ENCODE data around the gene UNC5A. TPM values are rescaled to one million over a fixed set of nuclear protein-coding genes. Genes with fewer than 3 reads are reported as not detected.
A peak's percentile ranks its signal among the peaks of the same experiment; 100 is the strongest.

UNC5A gene
- total and polyA plus RNA-seq, 4 donors, result 3.1 to 18.2 (median 10.2) TPM

DNA sequence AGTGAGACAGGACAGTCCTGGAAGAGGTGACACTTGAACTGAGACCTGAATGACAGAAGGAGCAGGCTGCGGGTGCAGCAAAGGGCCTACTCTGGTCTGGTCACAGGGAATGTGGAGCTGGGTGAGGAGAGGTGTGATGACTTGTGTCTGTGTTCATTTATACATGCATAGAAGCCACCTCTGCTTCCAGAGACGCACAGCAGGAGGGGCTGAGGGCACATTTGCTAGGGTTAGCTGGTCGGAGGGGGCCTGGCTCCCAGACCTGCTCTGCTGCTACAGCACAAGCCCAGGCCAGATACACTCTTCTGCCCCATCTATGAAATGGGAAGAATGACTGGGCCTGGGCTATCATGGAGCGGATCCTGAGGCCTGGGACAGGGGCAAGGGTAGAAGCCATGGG, 15.6 kb downstream of the UNC5A start:
- H3K27me3 ChIP-seq (ENCODE audit: control insufficient read depth, insufficient read depth, low read length), result no peaks in the 10 kb centered on the region
- H3K27ac ChIP-seq (ENCODE audit: low read depth, low read length), result no peak overlapping the region
- 79% methylated on average over 4 of the region's 4 CpGs for WGBS (ENCODE audit: insufficient coverage)

GRCh38 chr5:176827736-176828414, 17.5 kb downstream of the UNC5A start:
- Histone ChIP-seq H3K4me1 (ENCODE audit: control insufficient read depth, insufficient read depth, low read length) (peaks cover 13% of the 10 kb centered on the region), H3K4me3 (ENCODE audit: low read depth, low read length) (no peak overlapping the region), H3K27ac (ENCODE audit: low read depth, low read length) (no peak overlapping the region), H3K9me3 (ENCODE audit: control insufficient read depth, insufficient read depth, low read length) (no peaks in the 10 kb centered on the region), H3K36me3 (ENCODE audit: control insufficient read depth, insufficient read depth, low read length) (peaks cover 2% of the 10 kb centered on the region), H3K27me3 (ENCODE audit: control insufficient read depth, insufficient read depth, low read length) (no peaks in the 10 kb centered on the region)
- DNase-seq (ENCODE audit: low read depth in 4 of 6, low spot score in 6 of 6), result no peak
- WGBS (ENCODE audit: insufficient coverage), result 67% methylated on average over 4 of the region's 14 CpGs

More for the DNA sequence above, 15.6 kb downstream of the UNC5A start:
- Histone ChIP-seq H3K36me3 (ENCODE audit: control insufficient read depth, insufficient read depth, low read length) (peaks cover 2% of the 10 kb centered on the region), H3K4me3 (ENCODE audit: low read depth, low read length) (no peak overlapping the region), H3K9me3 (ENCODE audit: control insufficient read depth, insufficient read depth, low read length) (no peaks in the 10 kb centered on the region), H3K4me1 (ENCODE audit: control insufficient read depth, insufficient read depth, low read length) (peaks cover 12% of the 10 kb centered on the region)
- DNase-seq (ENCODE audit: low read depth in 4 of 6, low spot score in 6 of 6), result no peak

GRCh38 chr5:176829320-176829719, 19.0 kb downstream of the UNC5A start:
- WGBS (ENCODE audit: insufficient coverage), result 92% methylated on average over 1 of the region's 2 CpGs
- Histone ChIP-seq H3K4me1 (ENCODE audit: control insufficient read depth, insufficient read depth, low read length) (peaks cover 11% of the 10 kb centered on the region), H3K27ac (ENCODE audit: low read depth, low read length) (no peak overlapping the region), H3K9me3 (ENCODE audit: control insufficient read depth, insufficient read depth, low read length) (no peaks in the 10 kb centered on the region), H3K4me3 (ENCODE audit: low read depth, low read length) (no peak overlapping the region), H3K27me3 (ENCODE audit: control insufficient read depth, insufficient read depth, low read length) (no peaks in the 10 kb centered on the region), H3K36me3 (ENCODE audit: control insufficient read depth, insufficient read depth, low read length) (no peaks in the 10 kb centered on the region)
- no peak for DNase-seq (ENCODE audit: low read depth in 4 of 6, low spot score in 6 of 6)

DNA sequence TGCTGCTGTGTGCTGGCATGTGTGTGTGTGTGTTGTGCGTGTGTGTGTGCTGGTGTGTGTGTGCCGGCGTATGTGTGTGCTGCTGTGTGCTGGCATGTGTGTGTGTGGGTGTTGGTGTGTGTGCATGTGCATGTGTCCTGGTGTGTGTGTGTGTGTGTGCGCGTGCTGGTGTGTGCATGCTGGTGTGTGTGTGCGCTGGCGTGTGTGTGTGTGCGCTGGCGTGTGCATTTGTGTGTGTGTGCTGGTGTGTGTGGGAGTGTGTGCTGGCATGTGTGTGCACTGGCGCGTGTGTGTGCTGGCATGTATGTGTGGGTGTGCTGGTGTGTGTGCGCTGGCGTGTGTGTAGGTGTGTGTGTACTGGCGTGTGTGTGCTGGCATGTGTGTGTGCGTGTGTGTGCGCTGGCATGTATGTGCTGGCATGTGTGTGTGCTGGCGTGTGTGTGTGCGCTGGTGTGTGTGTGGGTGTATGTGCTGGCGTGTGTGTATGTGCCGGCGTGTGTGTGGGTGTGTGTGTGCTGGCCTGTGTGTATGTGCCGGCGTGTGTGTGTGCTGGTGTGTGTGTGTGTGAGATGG, 20.1 kb downstream of the UNC5A start:
- Histone ChIP-seq H3K27me3 (ENCODE audit: control insufficient read depth, insufficient read depth, low read length) (no peaks in the 10 kb centered on the region), H3K36me3 (ENCODE audit: control insufficient read depth, insufficient read depth, low read length) (no peaks in the 10 kb centered on the region), H3K27ac (ENCODE audit: low read depth, low read length) (no peak overlapping the region), H3K4me3 (ENCODE audit: low read depth, low read length) (no peak overlapping the region), H3K4me1 (ENCODE audit: control insufficient read depth, insufficient read depth, low read length) (peaks cover 23% of the 10 kb centered on the region), H3K9me3 (ENCODE audit: control insufficient read depth, insufficient read depth, low read length) (no peaks in the 10 kb centered on the region)
- 90% methylated on average over 19 of the region's 23 CpGs for WGBS (ENCODE audit: insufficient coverage)
- DNase-seq (ENCODE audit: low read depth in 4 of 6, low spot score in 6 of 6), result no peak

- Histone ChIP-seq H3K27ac (ENCODE audit: low read depth, low read length) (no peak overlapping the region), H3K36me3 (ENCODE audit: control insufficient read depth, insufficient read depth, low read length) (no peaks in the 10 kb centered on the region), H3K4me3 (ENCODE audit: low read depth, low read length) (no peak overlapping the region), H3K27me3 (ENCODE audit: control insufficient read depth, insufficient read depth, low read length) (no peaks in the 10 kb centered on the region), H3K4me1 (ENCODE audit: control insufficient read depth, insufficient read depth, low read length) (peaks cover 24% of the 10 kb centered on the region), H3K9me3 (ENCODE audit: control insufficient read depth, insufficient read depth, low read length) (no peaks in the 10 kb centered on the region)
- 48% methylated on average over 4 of the region's 9 CpGs for WGBS (ENCODE audit: insufficient coverage)
- DNase-seq (ENCODE audit: low read depth in 4 of 6, low spot score in 6 of 6), result peak in 1 of 6 donors; percentile 78
These were observed 20.6 kb downstream of the UNC5A start for GRCh38 chr5:176830995-176831423.

- no peaks in the 10 kb centered on the region for H3K36me3 ChIP-seq (ENCODE audit: control insufficient read depth, insufficient read depth, low read length)
- no peaks in the 10 kb centered on the region for H3K27me3 ChIP-seq (ENCODE audit: control insufficient read depth, insufficient read depth, low read length)
- H3K4me1 ChIP-seq (ENCODE audit: control insufficient read depth, insufficient read depth, low read length), result peaks cover 28% of the 10 kb centered on the region
- WGBS (ENCODE audit: insufficient coverage), result 70% methylated on average over 8 of the region's 8 CpGs
- H3K27ac ChIP-seq (ENCODE audit: low read depth, low read length), result no peak overlapping the region
- DNase-seq (ENCODE audit: low read depth in 4 of 6, low spot score in 6 of 6), result no peak
- H3K4me3 ChIP-seq (ENCODE audit: low read depth, low read length), result no peak overlapping the region
- no peaks in the 10 kb centered on the region for H3K9me3 ChIP-seq (ENCODE audit: control insufficient read depth, insufficient read depth, low read length)
These were observed 21.1 kb downstream of the UNC5A start for GRCh38 chr5:176831425-176831824.

GRCh38 chr5:176832162-176832561, 21.8 kb downstream of the UNC5A start:
- Histone ChIP-seq H3K4me1 (ENCODE audit: control insufficient read depth, insufficient read depth, low read length) (peaks cover 34% of the 10 kb centered on the region), H3K36me3 (ENCODE audit: control insufficient read depth, insufficient read depth, low read length) (no peaks in the 10 kb centered on the region), H3K9me3 (ENCODE audit: control insufficient read depth, insufficient read depth, low read length) (no peaks in the 10 kb centered on the region), H3K27ac (ENCODE audit: low read depth, low read length) (no peak overlapping the region), H3K27me3 (ENCODE audit: control insufficient read depth, insufficient read depth, low read length) (no peaks in the 10 kb centered on the region), H3K4me3 (ENCODE audit: low read depth, low read length) (no peak overlapping the region)
- 69% methylated on average over 2 of the region's 6 CpGs for WGBS (ENCODE audit: insufficient coverage)
- DNase-seq (ENCODE audit: low read depth in 4 of 6, low spot score in 6 of 6), result no peak

GRCh38 chr5:176833286-176833685, 22.9 kb downstream of the UNC5A start:
- Histone ChIP-seq H3K9me3 (ENCODE audit: control insufficient read depth, insufficient read depth, low read length) (no peaks in the 10 kb centered on the region), H3K4me3 (ENCODE audit: low read depth, low read length) (no peak overlapping the region), H3K4me1 (ENCODE audit: control insufficient read depth, insufficient read depth, low read length) (peaks cover 40% of the 10 kb centered on the region), H3K36me3 (ENCODE audit: control insufficient read depth, insufficient read depth, low read length) (no peaks in the 10 kb centered on the region), H3K27me3 (ENCODE audit: control insufficient read depth, insufficient read depth, low read length) (no peaks in the 10 kb centered on the region), H3K27ac (ENCODE audit: low read depth, low read length) (no peak overlapping the region)
- WGBS (ENCODE audit: insufficient coverage), result 100% methylated on average over 1 of the region's 4 CpGs
- no peak for DNase-seq (ENCODE audit: low read depth in 4 of 6, low spot score in 6 of 6)

GRCh38 chr5:176835918-176836317, 25.6 kb downstream of the UNC5A start:
- Histone ChIP-seq H3K4me1 (ENCODE audit: control insufficient read depth, insufficient read depth, low read length) (peaks cover 52% of the 10 kb centered on the region), H3K27me3 (ENCODE audit: control insufficient read depth, insufficient read depth, low read length) (no peaks in the 10 kb centered on the region)
- 60% methylated on average over 3 of the region's 3 CpGs for WGBS (ENCODE audit: insufficient coverage)

More at GRCh38 chr5:176835918-176836317, 25.6 kb downstream of the UNC5A start:
- H3K9me3 ChIP-seq (ENCODE audit: control insufficient read depth, insufficient read depth, low read length), result no peaks in the 10 kb centered on the region
- no peaks in the 10 kb centered on the region for H3K36me3 ChIP-seq (ENCODE audit: control insufficient read depth, insufficient read depth, low read length)
- H3K27ac ChIP-seq (ENCODE audit: low read depth, low read length), result no peak overlapping the region
- H3K4me3 ChIP-seq (ENCODE audit: low read depth, low read length), result no peak overlapping the region
- DNase-seq (ENCODE audit: low read depth in 4 of 6, low spot score in 6 of 6), result no peak

Data from spinal cord (tissue), 10 donors.